Naive thymus-derived CD4-positive, alpha-beta T cell (primary cell): ENCODE data around the gene CALD1. TPM values are rescaled to one million over a fixed set of nuclear protein-coding genes. Genes with fewer than 3 reads are reported as not detected.

Experiments used
- ATAC-seq: fragments of 150-1000 bp; cut with Tn5 transposase; 2 replicates; pipeline ENCODE4 v1.10.0; 2021; ENCODE audit warnings: mild to moderate bottlenecking, moderate library complexity
- CTCF ChIA-PET: fragments of 350-600 bp; sonication (Branson Sonifier 250); formaldehyde crosslinking; loops from one replicate; lab custom pipeline; 2021; ENCODE audit warnings: antibody characterized with exemption; lab: Charles Lee
- POLR2A ChIA-PET: fragments of 350-600 bp; sonication (Branson Sonifier 250); formaldehyde crosslinking; loops from one replicate; lab custom pipeline; 2021; ENCODE audit warnings: antibody characterized with exemption, inconsistent platforms; lab: Charles Lee
- DNase-seq, 9 donors: peaks; one replicate each; pipeline versions ENCODE4 v3.0.0 to v3.0.0-alpha.2; 2020 to 2022; ENCODE audit warnings: mixed read lengths in 1 of 9
- H3K27ac ChIP-seq: one replicate; pipeline ENCODE4 v1.7.0; 2013; ENCODE audit warnings: mild to moderate bottlenecking, low read depth, low read length, moderate library complexity
- H3K27me3 ChIP-seq, 2 donors: one replicate each; pipeline ENCODE4 v1.7.0; 2013; ENCODE audit warnings: low read length in 2 of 2, mild to moderate bottlenecking in 2 of 2, moderate library complexity in 2 of 2; ENCODE audit not compliant: control insufficient read depth in 2 of 2, insufficient read depth in 2 of 2
- H3K36me3 ChIP-seq, 3 experiments: 1 replicate in 2 of 3; 2 replicates in 1 of 3; pipeline ENCODE4 v1.7.0; 2013; ENCODE audit warnings: low read length in 3 of 3, mild to moderate bottlenecking in 3 of 3, moderate library complexity in 1 of 3; ENCODE audit not compliant: insufficient read depth in 3 of 3, control insufficient read depth in 2 of 3
- H3K4me1 ChIP-seq, 2 donors: one replicate each; pipeline ENCODE4 v1.7.0; 2013; ENCODE audit warnings: low read length in 2 of 2, mild to moderate bottlenecking in 2 of 2, moderate library complexity in 1 of 2; ENCODE audit not compliant: control insufficient read depth in 2 of 2, insufficient read depth in 2 of 2
- H3K4me3 ChIP-seq: 2 replicates; pipeline ENCODE4 v1.7.0; 2013; ENCODE audit warnings: mild to moderate bottlenecking, low read length
- H3K9me3 ChIP-seq, 3 experiments: 1 replicate in 2 of 3; 2 replicates in 1 of 3; pipeline ENCODE4 v1.7.0; 2013; ENCODE audit warnings: low read length in 3 of 3; ENCODE audit not compliant: control insufficient read depth in 2 of 3
- H3K27ac Mint-ChIP-seq, 9 donors: one replicate each; pipeline ENCODE4 v1.8.0; 2020 to 2022; ENCODE audit warnings: mixed read lengths in 9 of 9, mild to moderate bottlenecking in 8 of 9, moderate library complexity in 5 of 9, inconsistent platforms in 2 of 9
- H3K27me3 Mint-ChIP-seq, 5 donors: one replicate each; pipeline ENCODE4 v1.8.0; 2021 to 2022; ENCODE audit warnings: mixed read lengths in 5 of 5, mild to moderate bottlenecking in 1 of 5
- H3K36me3 Mint-ChIP-seq, 5 donors: one replicate each; pipeline ENCODE4 v1.8.0; 2020 to 2022; ENCODE audit warnings: mixed read lengths in 5 of 5, mild to moderate bottlenecking in 3 of 5, inconsistent platforms in 1 of 5
- H3K4me1 Mint-ChIP-seq, 7 donors: one replicate each; pipeline ENCODE4 v1.8.0; 2020 to 2022; ENCODE audit warnings: mixed read lengths in 7 of 7, mild to moderate bottlenecking in 3 of 7, inconsistent platforms in 1 of 7
- H3K4me3 Mint-ChIP-seq, 10 donors: one replicate each; pipeline ENCODE4 v1.8.0; 2020 to 2022; ENCODE audit warnings: mild to moderate bottlenecking in 10 of 10, mixed read lengths in 10 of 10, moderate library complexity in 6 of 10, inconsistent platforms in 2 of 10
- H3K9me3 Mint-ChIP-seq, 11 donors: one replicate each; pipeline ENCODE4 v1.8.0; 2020 to 2022; ENCODE audit warnings: mixed read lengths in 11 of 11, mild to moderate bottlenecking in 4 of 11, inconsistent platforms in 1 of 11, moderate library complexity in 1 of 11
- intact Hi-C, 2 donors: fragments of 100-400 bp; cut with micrococcal nuclease; formaldehyde crosslinking; loops; one replicate each; pipeline ENCODE4 v1.15.1; 2023
- polyA plus RNA-seq, 2 donors: library from polyadenylated mRNA; unstranded; fragments of 300-500 nt; fragmentation: Illumina TruSeq; gene quantifications; one replicate each; pipeline ENCODE4 v1.2.3, GENCODE V29; 2021
- total RNA-seq, 6 experiments: library from RNA in 5 of 6; stranded (reverse) in 5 of 6; gene quantifications; 1 replicate in 5 of 6; 2 replicates in 1 of 6; pipeline ENCODE4 v1.2.3 and lab custom pipeline; 2021 to 2026

The CALD1 gene
- total and polyA plus RNA-seq, 7 experiments from 2014 or later, result 0.27 to 2.0 (median 0.37) TPM; not detected in 1

- no peaks in the 10 kb centered on the region for H3K27me3 ChIP-seq
- peak overlapping the region in 1 of 9 donors; percentile 51 for H3K27ac Mint-ChIP-seq
- no peaks in the 10 kb centered on the region for H3K9me3 Mint-ChIP-seq
- ChIA-PET POLR2A (no interaction called here), CTCF (no interaction called here)
- intact Hi-C loops, result no loop called here
- no peak overlapping the region for H3K4me3 ChIP-seq
- H3K36me3 ChIP-seq, result no peaks in the 10 kb centered on the region
- peaks cover 0 to 24% (median 11%) of the 10 kb centered on the region in 7 donors for H3K4me1 Mint-ChIP-seq
- H3K9me3 ChIP-seq, result no peaks in the 10 kb centered on the region
- H3K36me3 Mint-ChIP-seq, result peaks cover 0 to 14% (median 7%) of the 10 kb centered on the region in 5 donors
- no peak overlapping the region for H3K27ac ChIP-seq
- no peak overlapping the region for H3K4me3 Mint-ChIP-seq
- no peak for DNase-seq
- no peaks in the 10 kb centered on the region for H3K4me1 ChIP-seq
- no peak for ATAC-seq
- peaks cover 0 to 5% (median 0%) of the 10 kb centered on the region in 5 donors for H3K27me3 Mint-ChIP-seq
These were observed 4.0 kb downstream of the CALD1 start for GRCh38 chr7:134783294-134784069.

GRCh38 chr7:134784251-134785049, 5.0 kb downstream of the CALD1 start:
- CTCF ChIA-PET, result no interaction called here

GRCh38 chr7:134785842-134786241, 6.4 kb downstream of the CALD1 start:
- Mint-ChIP-seq H3K27me3 (no peaks in the 10 kb centered on the region), H3K4me1 (peaks cover 0 to 19% (median 11%) of the 10 kb centered on the region in 7 donors), H3K4me3 (no peak overlapping the region), H3K9me3 (no peaks in the 10 kb centered on the region), H3K27ac (no peak overlapping the region), H3K36me3 (peaks cover 0 to 10% (median 3%) of the 10 kb centered on the region in 5 donors)
- H3K36me3 ChIP-seq, result no peaks in the 10 kb centered on the region
- DNase-seq, result no peak
- no peaks in the 10 kb centered on the region for H3K9me3 ChIP-seq
- no peak overlapping the region for H3K4me3 ChIP-seq
- POLR2A ChIA-PET, result no interaction called here
- no peak overlapping the region for H3K27ac ChIP-seq
- CTCF ChIA-PET, result no interaction called here
- no peaks in the 10 kb centered on the region for H3K4me1 ChIP-seq
- no peaks in the 10 kb centered on the region for H3K27me3 ChIP-seq
- no peak for ATAC-seq
- intact Hi-C loops, result no loop called here

More at GRCh38 chr7:134784251-134785049, 5.0 kb downstream of the CALD1 start:
- no peaks in the 10 kb centered on the region for H3K9me3 ChIP-seq
- peaks cover 0 to 5% (median 0%) of the 10 kb centered on the region in 5 donors for H3K27me3 Mint-ChIP-seq
- DNase-seq (no peak), ATAC-seq (no peak)
- intact Hi-C loops, result no loop called here
- H3K4me1 Mint-ChIP-seq, result peaks cover 0 to 24% (median 11%) of the 10 kb centered on the region in 7 donors
- H3K4me1 ChIP-seq, result no peaks in the 10 kb centered on the region
- H3K4me3 ChIP-seq, result no peak overlapping the region
- no peak overlapping the region for H3K27ac Mint-ChIP-seq
- H3K9me3 Mint-ChIP-seq, result no peaks in the 10 kb centered on the region
- peaks cover 0 to 13% (median 7%) of the 10 kb centered on the region in 5 donors for H3K36me3 Mint-ChIP-seq
- H3K4me3 Mint-ChIP-seq, result no peak overlapping the region
- no peaks in the 10 kb centered on the region for H3K36me3 ChIP-seq
- H3K27me3 ChIP-seq, result no peaks in the 10 kb centered on the region
- no peak overlapping the region for H3K27ac ChIP-seq
- POLR2A ChIA-PET, result no interaction called here

GRCh38 chr7:134787064-134787463, 7.6 kb downstream of the CALD1 start:
- Mint-ChIP-seq H3K27me3 (no peaks in the 10 kb centered on the region), H3K4me3 (no peak overlapping the region), H3K36me3 (peaks cover 0 to 17% (median 8%) of the 10 kb centered on the region in 5 donors), H3K27ac (no peak overlapping the region), H3K9me3 (no peaks in the 10 kb centered on the region), H3K4me1 (peaks cover 0 to 9% (median 4%) of the 10 kb centered on the region in 7 donors)
- ATAC-seq, result no peak
- no peaks in the 10 kb centered on the region for H3K27me3 ChIP-seq
- no peaks in the 10 kb centered on the region for H3K4me1 ChIP-seq
- intact Hi-C loops, result no loop called here
- no peak overlapping the region for H3K27ac ChIP-seq
- H3K4me3 ChIP-seq, result no peak overlapping the region
- CTCF ChIA-PET, result no interaction called here
- DNase-seq, result no peak
- no peaks in the 10 kb centered on the region for H3K9me3 ChIP-seq
- POLR2A ChIA-PET, result no interaction called here
- H3K36me3 ChIP-seq, result no peaks in the 10 kb centered on the region

GRCh38 chr7:134787720-134788119, 8.3 kb downstream of the CALD1 start:
- Histone ChIP-seq H3K27ac (no peak overlapping the region), H3K27me3 (no peaks in the 10 kb centered on the region), H3K9me3 (no peaks in the 10 kb centered on the region), H3K4me1 (no peaks in the 10 kb centered on the region), H3K4me3 (no peak overlapping the region), H3K36me3 (no peaks in the 10 kb centered on the region)
- DNase-seq, result no peak
- no peak overlapping the region for H3K27ac Mint-ChIP-seq
- POLR2A ChIA-PET, result interaction anchor here (0.6 kb wide), 1 partner anchor 15 kb away, joined by 5 read pairs; no protein-coding TSS in a partner anchor
- H3K36me3 Mint-ChIP-seq, result peaks cover 0 to 17% (median 12%) of the 10 kb centered on the region in 5 donors
- intact Hi-C loops, result no loop called here
- CTCF ChIA-PET, result no interaction called here
- no peak for ATAC-seq
- peaks cover 0 to 5% (median 1%) of the 10 kb centered on the region in 7 donors for H3K4me1 Mint-ChIP-seq
- no peak overlapping the region for H3K4me3 Mint-ChIP-seq
- H3K9me3 Mint-ChIP-seq, result no peaks in the 10 kb centered on the region
- no peaks in the 10 kb centered on the region for H3K27me3 Mint-ChIP-seq

- POLR2A ChIA-PET, result interaction anchor here (0.6 kb wide), 1 partner anchor 15 kb away, joined by 5 read pairs; no protein-coding TSS in a partner anchor
- intact Hi-C loops, result no loop called here
- H3K36me3 ChIP-seq, result no peaks in the 10 kb centered on the region
These were observed 8.8 kb downstream of the CALD1 start for GRCh38 chr7:134788191-134788590.

More at GRCh38 chr7:134788191-134788590, 8.8 kb downstream of the CALD1 start:
- H3K9me3 ChIP-seq, result no peaks in the 10 kb centered on the region
- H3K4me1 Mint-ChIP-seq, result peaks cover 0 to 5% (median 0%) of the 10 kb centered on the region in 7 donors
- no peak overlapping the region for H3K27ac Mint-ChIP-seq
- H3K27ac ChIP-seq, result no peak overlapping the region
- H3K27me3 Mint-ChIP-seq, result no peaks in the 10 kb centered on the region
- peaks cover 0 to 20% (median 15%) of the 10 kb centered on the region in 5 donors for H3K36me3 Mint-ChIP-seq
- ATAC-seq, result no peak
- H3K9me3 Mint-ChIP-seq, result peaks cover 0 to 4% (median 0%) of the 10 kb centered on the region in 11 donors
- no peaks in the 10 kb centered on the region for H3K4me1 ChIP-seq
- H3K27me3 ChIP-seq, result no peaks in the 10 kb centered on the region
- DNase-seq, result no peak
- no peak overlapping the region for H3K4me3 Mint-ChIP-seq
- CTCF ChIA-PET, result no interaction called here
- H3K4me3 ChIP-seq, result no peak overlapping the region
